DMS153 (cell line): ENCODE measurements around the gene PCDHGB4.
"Not testable (repeated sequence)": the region's sequence is repeated elsewhere in the genome, so short reads cannot be mapped to it uniquely, and the experiment has no call there.

ENCODE experiments used
- DNase-seq: peaks from one replicate; lab custom pipeline; 2025; lab: John Stamatoyannopoulos, UW

PCDHGB4 gene

GRCh38 chr5:141366016-141366896, 21.2 kb upstream of the PCDHGB4 start:
- DNase-seq, result no peak

- no peak for DNase-seq
Measured at GRCh38 chr5:141369994-141370848, 17.3 kb upstream of the PCDHGB4 start, which contains the start of gene PCDHGB3. TSS of gene PCDHGB3 (plus strand) at chr5:141370242. CDS start at chr5:141370395, 153 bp downstream.

GRCh38 chr5:141371572-141372475, 15.7 kb upstream of the PCDHGB4 start:
- no peak for DNase-seq

- DNase-seq, result no peak
Measured at GRCh38 chr5:141373673-141374317, 13.7 kb upstream of the PCDHGB4 start, which contains the start of gene PCDHGA6. TSS of gene PCDHGA6 (plus strand) at chr5:141373891. CDS start at chr5:141374084, 193 bp downstream.

GRCh38 chr5:141374627-141375026, 12.9 kb upstream of the PCDHGB4 start:
- no peak for DNase-seq

GRCh38 chr5:141375444-141376155, 11.9 kb upstream of the PCDHGB4 start:
- DNase-seq, result not testable (repeated sequence)

GRCh38 chr5:141382469-141383294, 4.8 kb upstream of the PCDHGB4 start, which contains the start of gene PCDHGA7:
TSS of gene PCDHGA7 (plus strand) at chr5:141382742. CDS start at chr5:141382900, 158 bp downstream.
- no peak for DNase-seq

GRCh38 chr5:141383345-141383744, 4.2 kb upstream of the PCDHGB4 start:
- DNase-seq, result no peak

- no peak for DNase-seq
Measured at GRCh38 chr5:141384471-141385267, 2.8 kb upstream of the PCDHGB4 start.

- no peak for DNase-seq
Measured at GRCh38 chr5:141388661-141389060, 1.2 kb downstream of the PCDHGB4 start.

- no peak for DNase-seq
Measured at GRCh38 chr5:141389153-141390042, 1.9 kb downstream of the PCDHGB4 start.

GRCh38 chr5:141392429-141393198, 5.1 kb downstream of the PCDHGB4 start, which contains the start of gene PCDHGA8:
TSS of gene PCDHGA8 (plus strand) at chr5:141392633. CDS start at chr5:141392814, 181 bp downstream.
- DNase-seq, result no peak

GRCh38 chr5:141393267-141393666, 5.8 kb downstream of the PCDHGB4 start:
- no peak for DNase-seq

GRCh38 chr5:141394401-141395187, 7.1 kb downstream of the PCDHGB4 start:
- DNase-seq, result not testable (repeated sequence)

- not testable (repeated sequence) for DNase-seq
Measured at GRCh38 chr5:141397756-141398551, 10.5 kb downstream of the PCDHGB4 start, which contains the start of gene PCDHGB5. TSS of gene PCDHGB5 (plus strand) at chr5:141397947. CDS start at chr5:141398128, 181 bp downstream.
